ENCODE data around the gene DCTN3.
A peak's percentile ranks its signal among the peaks of the same experiment; 100 is the strongest.

GRCh38 chr9:34591917-34592866 lies 28.1 kb downstream of the DCTN3 start:
- TF ChIP-seq POLR2AphosphoS5 (IDR thresholded peaks at IDR 0.05), result no peak
- TF ChIP-seq POLR2A (IDR thresholded peaks at IDR 0.05), result no peak
- peak in 1 of 5 experiments; percentile 6 for TF ChIP-seq CTCF (IDR thresholded peaks at IDR 0.05)
- TF ChIP-seq EP300 (IDR thresholded peaks at IDR 0.05; ENCODE audit: low read depth), result no peak

Data from transverse colon (tissue), 4 donors.